Activated T-cell treated with anti-CD3 and anti-CD28 coated beads for 4 hours (primary cell): ENCODE data around the gene DYNLT1.

Experiments
- DNase-seq: peaks from one replicate; pipeline ENCODE4 v3.0.0-alpha.2; 2020

DYNLT1 gene

DNA sequence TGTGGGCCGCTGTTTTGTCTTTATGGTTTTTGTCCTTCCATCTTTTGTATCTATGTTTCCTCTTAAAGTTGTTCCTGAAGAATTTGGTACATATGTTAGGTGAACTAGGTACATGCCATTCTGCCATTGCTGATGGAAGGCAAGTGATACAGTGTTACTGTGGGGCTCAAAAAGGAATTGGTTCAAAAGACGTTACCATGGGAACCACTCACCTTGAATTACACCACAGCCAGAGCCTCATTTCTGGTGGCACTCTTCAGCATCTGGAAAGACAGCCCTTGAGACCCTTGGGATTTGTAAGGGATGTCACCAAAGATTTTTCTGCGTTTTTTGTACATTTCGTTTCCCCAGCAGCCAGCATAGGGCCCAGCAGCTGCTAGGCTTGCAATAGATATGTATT is 52.7 kb downstream of the DYNLT1 start:
- DNase-seq: no peak

DNA sequence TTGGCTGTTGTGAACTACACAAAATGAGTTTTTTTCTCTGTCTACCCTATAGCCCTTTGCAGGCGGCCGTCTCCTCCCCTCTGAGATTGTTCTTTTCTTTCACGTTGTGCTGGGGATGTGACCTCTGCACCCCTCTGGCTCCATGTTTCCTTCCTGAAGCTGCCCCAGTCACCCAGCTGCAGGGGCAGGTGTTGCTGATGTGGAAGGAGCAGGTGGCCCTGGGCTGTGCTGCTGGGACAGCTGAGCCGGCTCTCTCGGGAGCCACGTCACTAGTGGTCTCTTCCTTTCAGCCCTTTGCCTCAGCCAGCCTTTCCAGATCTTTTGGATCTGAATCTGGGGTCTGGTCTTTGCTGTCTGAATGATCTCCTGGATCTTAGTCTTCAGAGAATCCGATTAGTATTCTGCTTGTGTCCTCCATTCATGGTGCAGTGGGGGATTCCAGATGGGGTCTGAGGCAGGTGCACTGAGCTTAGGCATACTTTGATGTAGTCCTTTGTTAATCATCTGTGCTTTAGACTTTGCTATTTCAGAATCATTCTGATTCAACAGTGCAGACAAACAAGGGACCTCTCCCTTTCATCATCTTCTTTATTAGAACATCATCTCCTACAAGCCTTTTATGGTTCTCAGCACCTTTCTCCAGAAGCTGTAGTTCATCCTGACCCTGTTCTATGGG is 53.3 kb downstream of the DYNLT1 start:
- no peak for DNase-seq

DNA sequence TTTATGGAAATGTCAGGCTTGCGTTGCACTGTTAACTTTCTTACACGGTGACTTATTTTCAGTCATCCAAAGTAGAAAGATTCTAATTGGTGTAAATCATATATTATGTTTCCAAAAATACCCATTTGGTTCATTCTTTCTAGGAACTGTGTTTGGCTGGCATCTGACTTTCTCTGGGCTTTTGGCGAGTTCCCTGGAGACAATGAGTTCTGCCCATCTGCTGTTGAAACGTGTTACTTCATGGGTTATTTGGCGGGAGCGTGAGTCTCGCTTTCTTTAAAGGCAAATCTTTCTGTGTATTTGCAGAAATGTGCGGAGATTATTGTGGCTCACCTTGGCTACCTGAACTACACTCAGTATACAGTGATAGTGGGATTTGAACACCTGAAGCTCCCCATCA is 55.2 kb downstream of the DYNLT1 start:
- DNase-seq: no peak

DNA sequence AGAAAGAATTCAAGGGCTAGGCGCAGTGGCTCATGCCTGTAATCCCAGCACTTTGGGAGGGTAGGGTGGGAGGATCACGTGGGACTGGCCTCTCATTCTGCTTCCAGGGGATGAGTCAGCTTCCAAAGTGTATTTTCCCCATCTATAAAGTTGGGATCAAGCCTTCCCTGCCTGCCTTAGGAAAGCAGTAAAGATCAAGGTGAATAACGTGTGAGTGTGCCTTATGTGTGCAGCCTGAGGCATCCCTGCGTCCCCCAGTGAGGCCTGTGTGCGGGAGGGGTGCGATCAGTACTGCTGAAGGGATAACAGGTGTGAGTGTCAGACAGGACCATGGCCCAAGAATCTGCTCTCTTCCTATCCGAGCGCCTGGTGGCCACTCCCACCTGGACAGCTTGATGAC is 57.9 kb downstream of the DYNLT1 start:
- no peak for DNase-seq
